ENCODE measurements around the gene IL27RA.
A peak's percentile ranks its signal among the peaks of the same experiment; 100 is the strongest.

Gene IL27RA

DNA sequence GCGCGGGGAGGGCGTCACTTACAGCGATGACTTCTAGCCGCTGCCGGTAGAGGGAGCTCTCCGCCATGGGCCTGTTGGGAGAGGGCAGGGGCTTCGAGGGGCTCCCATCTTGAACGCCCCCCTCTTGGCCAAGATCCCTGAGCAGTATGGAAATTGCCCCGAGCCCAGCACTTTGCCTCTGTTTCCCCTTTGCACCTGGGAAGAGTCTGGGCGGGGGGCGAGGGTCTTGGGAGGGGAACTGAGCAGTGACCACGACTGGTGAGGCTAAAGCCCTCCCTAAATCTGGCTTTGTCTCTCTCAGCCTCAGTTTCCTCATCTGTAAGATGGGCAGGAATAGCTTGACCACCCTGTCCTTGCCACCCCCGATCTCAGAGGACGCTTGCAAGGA is 27.5 kb downstream of the IL27RA start:
- in situ Hi-C loops (cut with MboI; ENCODE audit: low pct_unique_long_range_greater_than_20kb, low sequenced_read_pairs, unreplicated experiment): loop anchor here (25.0 kb wide), 1 partner anchor 472 kb away; no protein-coding TSS in a partner anchor
- DNase-seq (ENCODE audit: low spot score): peak; percentile 85
- TF ChIP-seq, protein P1, sequence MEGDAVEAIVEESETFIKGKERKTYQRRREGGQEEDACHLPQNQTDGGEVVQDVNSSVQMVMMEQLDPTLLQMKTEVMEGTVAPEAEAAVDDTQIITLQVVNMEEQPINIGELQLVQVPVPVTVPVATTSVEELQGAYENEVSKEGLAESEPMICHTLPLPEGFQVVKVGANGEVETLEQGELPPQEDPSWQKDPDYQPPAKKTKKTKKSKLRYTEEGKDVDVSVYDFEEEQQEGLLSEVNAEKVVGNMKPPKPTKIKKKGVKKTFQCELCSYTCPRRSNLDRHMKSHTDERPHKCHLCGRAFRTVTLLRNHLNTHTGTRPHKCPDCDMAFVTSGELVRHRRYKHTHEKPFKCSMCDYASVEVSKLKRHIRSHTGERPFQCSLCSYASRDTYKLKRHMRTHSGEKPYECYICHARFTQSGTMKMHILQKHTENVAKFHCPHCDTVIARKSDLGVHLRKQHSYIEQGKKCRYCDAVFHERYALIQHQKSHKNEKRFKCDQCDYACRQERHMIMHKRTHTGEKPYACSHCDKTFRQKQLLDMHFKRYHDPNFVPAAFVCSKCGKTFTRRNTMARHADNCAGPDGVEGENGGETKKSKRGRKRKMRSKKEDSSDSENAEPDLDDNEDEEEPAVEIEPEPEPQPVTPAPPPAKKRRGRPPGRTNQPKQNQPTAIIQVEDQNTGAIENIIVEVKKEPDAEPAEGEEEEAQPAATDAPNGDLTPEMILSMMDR (IDR thresholded peaks at IDR 0.05; ENCODE audit: extremely low read depth, insufficient read depth, missing control alignments): peak; percentile 80

DNA sequence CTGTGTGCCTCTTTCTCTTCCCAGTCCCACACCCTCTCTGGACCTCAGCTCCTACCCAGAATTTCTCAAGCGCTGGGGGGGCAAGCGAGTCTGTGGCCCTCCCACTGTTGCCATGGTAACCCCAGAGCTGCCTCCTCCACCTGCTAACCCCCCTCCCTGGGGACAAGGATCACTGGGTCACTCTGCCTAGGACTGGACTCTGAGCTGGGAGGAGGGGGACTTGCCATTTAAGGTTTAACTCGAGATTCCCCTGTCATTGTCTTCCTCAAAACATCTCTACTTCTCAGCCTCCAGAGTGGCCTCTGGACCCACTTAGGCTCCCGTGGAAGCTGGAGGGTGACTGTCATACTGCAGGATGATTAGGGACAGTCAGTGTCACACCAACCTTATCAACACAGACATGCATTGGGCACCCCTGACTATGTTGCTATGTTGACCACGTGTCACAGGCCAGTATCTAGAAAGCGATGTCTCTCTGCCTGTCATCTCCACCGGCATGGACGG is 28.1 kb downstream of the IL27RA start:
- TF ChIP-seq, protein P1 (IDR thresholded peaks at IDR 0.05; ENCODE audit: extremely low read depth, insufficient read depth, missing control alignments): no peak
- in situ Hi-C loops (cut with MboI; ENCODE audit: low pct_unique_long_range_greater_than_20kb, low sequenced_read_pairs, unreplicated experiment): loop anchor here (25.0 kb wide), 1 partner anchor 472 kb away; no protein-coding TSS in a partner anchor
- no peak for DNase-seq (ENCODE audit: low spot score)

- in situ Hi-C loops (cut with MboI; ENCODE audit: low pct_unique_long_range_greater_than_20kb, low sequenced_read_pairs, unreplicated experiment): loop anchor here (25.0 kb wide), 1 partner anchor 474 kb away; no protein-coding TSS in a partner anchor
- no peak for DNase-seq (ENCODE audit: low spot score)
- TF ChIP-seq, protein P1 (IDR thresholded peaks at IDR 0.05; ENCODE audit: extremely low read depth, insufficient read depth, missing control alignments): no peak
Measured at GRCh38 chr19:14061081-14061749, 29.7 kb downstream of the IL27RA start.

- in situ Hi-C loops (cut with MboI; ENCODE audit: low pct_unique_long_range_greater_than_20kb, low sequenced_read_pairs, unreplicated experiment): loop anchor here (25.0 kb wide), 1 partner anchor 475 kb away; no protein-coding TSS in a partner anchor
- TF ChIP-seq, protein P1 (IDR thresholded peaks at IDR 0.05; ENCODE audit: extremely low read depth, insufficient read depth, missing control alignments): no peak
- no peak for DNase-seq (ENCODE audit: low spot score)
Measured at GRCh38 chr19:14061751-14062557, 30.4 kb downstream of the IL27RA start, which contains the start of gene PALM3. Gene PALM3 (minus strand): TSS chr19:14062076. CDS start chr19:14061980, 96 bp downstream.

- DNase-seq (ENCODE audit: low spot score): no peak
- TF ChIP-seq, protein P1 (IDR thresholded peaks at IDR 0.05; ENCODE audit: extremely low read depth, insufficient read depth, missing control alignments): no peak
- in situ Hi-C loops (cut with MboI; ENCODE audit: low pct_unique_long_range_greater_than_20kb, low sequenced_read_pairs, unreplicated experiment): loop anchor here (25.0 kb wide), 1 partner anchor 475 kb away; no protein-coding TSS in a partner anchor
Measured at GRCh38 chr19:14062558-14062855, 30.9 kb downstream of the IL27RA start.

DNA sequence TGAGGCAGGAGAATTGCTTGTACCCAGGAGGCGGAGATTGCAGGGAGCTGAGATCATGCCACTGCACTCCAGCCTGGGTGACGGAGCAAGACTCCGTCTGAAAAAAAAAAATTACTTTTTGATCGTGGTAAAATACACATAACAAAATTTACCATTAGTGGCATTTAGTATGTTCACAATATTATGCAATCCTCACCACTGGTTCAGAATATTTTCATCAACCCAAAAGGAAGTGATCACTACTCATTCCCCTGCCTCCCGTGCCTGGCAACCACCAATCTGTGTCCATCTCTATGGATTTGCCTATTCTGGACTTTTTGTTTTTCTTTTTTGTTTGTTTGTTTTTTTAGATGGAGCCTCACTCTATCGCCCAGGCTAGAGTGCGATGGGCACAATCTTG is 31.5 kb downstream of the IL27RA start:
- in situ Hi-C loops (cut with MboI; ENCODE audit: low pct_unique_long_range_greater_than_20kb, low sequenced_read_pairs, unreplicated experiment): loop anchor here (25.0 kb wide), 1 partner anchor 476 kb away; no protein-coding TSS in a partner anchor
- no peak for DNase-seq (ENCODE audit: low spot score)
- TF ChIP-seq, protein P1 (IDR thresholded peaks at IDR 0.05; ENCODE audit: extremely low read depth, insufficient read depth, missing control alignments): no peak

All from GM13977 (cell line).